Stimulated activated naive CD4-positive, alpha-beta T cell (primary cell): Measurements from ENCODE around the gene SGCA.

ENCODE experiments used
- DNase-seq, 6 experiments: peaks; one replicate each; lab custom pipeline; 2025; lab: John Stamatoyannopoulos, UW

The SGCA gene

GRCh38 chr17:50166518-50167181 is 845 bp downstream of the SGCA start:
- no peak for DNase-seq

GRCh38 chr17:50167371-50167770 is 1.6 kb downstream of the SGCA start:
- no peak for DNase-seq

GRCh38 chr17:50168319-50168718 is 2.5 kb downstream of the SGCA start:
- no peak for DNase-seq

DNA sequence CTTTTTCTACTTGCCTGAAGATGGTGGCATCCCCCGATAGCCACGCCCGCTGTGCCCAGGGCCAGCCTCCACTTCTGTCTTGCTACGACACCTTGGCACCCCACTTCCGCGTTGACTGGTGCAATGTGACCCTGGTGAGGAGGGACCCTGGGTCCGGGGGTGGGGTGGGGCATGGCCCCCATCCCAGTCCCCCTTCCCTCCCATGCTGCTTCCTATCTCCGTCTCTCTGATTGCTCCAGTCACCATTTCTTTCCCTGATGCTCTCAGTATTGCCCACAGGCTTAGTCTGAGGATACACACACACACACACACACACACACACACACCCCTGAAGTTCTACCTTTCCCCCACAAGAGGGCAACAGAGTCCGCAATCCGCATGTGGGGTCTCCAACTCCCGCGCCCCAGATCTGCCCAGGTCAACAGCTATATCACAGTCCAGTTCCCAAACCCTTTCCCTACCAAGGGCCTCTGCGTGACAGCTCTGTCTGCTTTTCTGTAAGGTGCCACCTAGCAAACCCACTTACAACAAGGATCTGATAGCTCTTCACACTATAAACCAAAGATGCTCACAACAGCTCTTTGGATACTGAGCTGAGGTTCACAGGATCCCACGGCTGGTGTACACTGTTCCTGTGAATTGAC is 3.4 kb downstream of the SGCA start:
- peak; percentile 48 to 86 (median 76) for DNase-seq

DNA sequence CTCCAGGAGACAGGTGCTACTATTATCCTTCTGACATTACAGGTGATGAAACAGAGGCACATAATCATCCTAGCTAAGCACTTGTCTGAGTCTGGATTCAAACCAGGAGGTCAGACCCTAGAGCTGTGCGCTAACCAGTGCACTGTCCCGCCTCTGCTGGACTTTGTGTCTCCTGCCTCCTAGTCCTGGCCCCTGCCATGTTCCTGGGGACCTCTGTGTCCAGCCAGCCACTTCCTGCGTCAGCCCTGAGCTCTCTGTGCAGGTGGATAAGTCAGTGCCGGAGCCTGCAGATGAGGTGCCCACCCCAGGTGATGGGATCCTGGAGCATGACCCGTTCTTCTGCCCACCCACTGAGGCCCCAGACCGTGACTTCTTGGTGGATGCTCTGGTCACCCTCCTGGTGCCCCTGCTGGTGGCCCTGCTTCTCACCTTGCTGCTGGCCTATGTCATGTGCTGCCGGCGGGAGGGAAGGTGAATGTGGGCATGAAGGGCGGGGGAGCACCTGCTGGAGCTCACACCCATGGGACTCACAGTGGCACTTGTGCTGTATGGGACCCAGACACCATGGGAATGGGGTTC is 4.2 kb downstream of the SGCA start:
- no peak for DNase-seq

DNA sequence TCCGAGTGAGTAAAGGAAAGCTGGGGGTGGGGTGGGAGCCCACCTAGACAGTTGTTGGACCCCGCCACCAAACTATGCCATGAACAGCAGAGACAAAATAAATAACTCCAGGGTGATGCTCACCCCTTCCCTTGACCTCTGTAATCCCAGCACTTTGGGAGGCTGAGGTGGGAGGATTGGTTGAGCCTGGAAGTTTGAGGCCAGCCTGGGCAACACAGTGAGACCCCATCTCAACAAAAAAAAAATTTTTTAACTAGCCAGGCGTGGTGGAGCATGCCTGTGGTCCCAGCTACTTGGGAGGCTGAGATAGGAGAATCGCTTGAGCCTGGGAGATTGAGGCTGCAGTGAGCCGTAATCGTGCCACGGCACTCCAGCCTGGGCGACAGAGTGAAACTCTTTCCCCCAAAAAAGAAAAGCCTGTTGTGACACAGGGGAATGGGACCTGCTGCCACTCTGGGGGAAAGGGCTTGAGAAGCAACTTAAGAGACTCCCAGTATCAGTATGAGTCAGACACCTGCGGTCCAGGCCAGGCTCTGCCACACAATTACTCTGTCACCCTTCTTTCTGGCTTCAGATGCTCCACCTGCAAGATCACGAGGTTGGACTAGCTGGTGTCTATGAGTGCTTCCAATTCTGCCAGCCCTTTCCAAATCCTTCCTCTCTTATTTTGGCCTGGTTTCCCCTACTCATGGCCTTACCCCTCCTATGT is 5.0 kb downstream of the SGCA start:
- DNase-seq: no peak

GRCh38 chr17:50171371-50172071 is 5.7 kb downstream of the SGCA start:
- no peak for DNase-seq

GRCh38 chr17:50172130-50172529 is 6.3 kb downstream of the SGCA start:
- DNase-seq: no peak

DNA sequence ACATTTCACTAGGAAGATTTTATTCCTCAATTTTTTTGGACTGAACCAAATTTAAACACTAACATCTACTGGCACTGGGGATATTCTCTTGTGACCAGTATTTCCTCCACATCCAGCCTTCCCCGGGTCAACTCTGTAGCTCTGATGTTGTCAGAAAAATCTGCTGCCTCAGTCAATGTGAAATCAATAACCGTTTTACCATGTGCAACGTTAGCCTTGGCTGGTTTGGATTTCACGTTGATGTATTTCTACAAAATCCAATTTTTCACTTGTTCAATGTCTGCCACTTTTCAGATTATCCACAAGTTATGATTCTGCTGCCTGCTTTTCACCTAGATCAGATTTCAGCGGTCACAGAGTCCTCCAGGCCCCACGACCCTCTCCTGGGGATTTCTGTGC is 7.1 kb downstream of the SGCA start:
- DNase-seq: no peak

GRCh38 chr17:50173335-50173941 is 7.6 kb downstream of the SGCA start:
- no peak for DNase-seq

DNA sequence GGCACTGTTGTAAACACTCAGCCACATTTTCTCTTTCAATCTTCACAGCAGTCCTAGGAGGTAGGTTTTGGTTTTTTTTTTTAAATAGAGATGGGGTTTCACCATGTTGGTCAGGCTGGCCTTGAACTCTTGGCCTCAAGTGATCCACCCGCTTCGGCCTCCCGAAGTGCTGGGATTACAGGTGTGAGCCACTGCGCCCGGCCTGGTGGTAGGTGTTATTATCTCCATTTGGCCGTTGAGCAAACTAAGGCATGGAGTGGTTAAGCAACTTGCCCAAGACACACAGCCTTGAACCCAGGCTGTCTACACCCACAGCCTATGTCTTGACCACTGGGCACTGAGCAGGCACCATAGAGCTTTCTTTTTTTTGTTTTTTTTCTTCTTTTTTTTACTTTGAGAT is 8.6 kb downstream of the SGCA start:
- no peak for DNase-seq

- no peak for DNase-seq
Observed at GRCh38 chr17:50175035-50175807, 9.4 kb downstream of the SGCA start.

- DNase-seq: no peak
Observed at GRCh38 chr17:50176559-50177357, 11.0 kb downstream of the SGCA start.

DNA sequence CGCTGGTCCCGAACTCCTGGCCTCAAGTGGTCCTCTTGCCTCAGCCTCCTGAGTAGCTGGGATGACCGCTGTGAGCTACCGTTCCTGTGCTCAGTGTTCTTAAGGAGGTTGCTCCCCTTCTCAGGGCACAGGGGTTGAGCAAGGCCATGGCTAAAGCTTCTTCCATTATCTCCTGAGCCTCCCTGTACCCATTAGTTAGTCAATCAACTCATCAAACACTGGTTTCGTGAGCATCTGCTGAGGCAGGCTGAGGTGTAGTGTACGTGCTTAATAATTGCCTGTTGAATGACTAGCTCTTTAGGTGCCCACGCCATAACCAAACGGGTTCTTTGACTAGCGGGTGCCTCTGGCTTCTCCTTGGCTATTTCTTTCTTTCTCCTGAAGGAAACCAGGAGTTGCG is 11.7 kb downstream of the SGCA start:
- DNase-seq: no peak

DNA sequence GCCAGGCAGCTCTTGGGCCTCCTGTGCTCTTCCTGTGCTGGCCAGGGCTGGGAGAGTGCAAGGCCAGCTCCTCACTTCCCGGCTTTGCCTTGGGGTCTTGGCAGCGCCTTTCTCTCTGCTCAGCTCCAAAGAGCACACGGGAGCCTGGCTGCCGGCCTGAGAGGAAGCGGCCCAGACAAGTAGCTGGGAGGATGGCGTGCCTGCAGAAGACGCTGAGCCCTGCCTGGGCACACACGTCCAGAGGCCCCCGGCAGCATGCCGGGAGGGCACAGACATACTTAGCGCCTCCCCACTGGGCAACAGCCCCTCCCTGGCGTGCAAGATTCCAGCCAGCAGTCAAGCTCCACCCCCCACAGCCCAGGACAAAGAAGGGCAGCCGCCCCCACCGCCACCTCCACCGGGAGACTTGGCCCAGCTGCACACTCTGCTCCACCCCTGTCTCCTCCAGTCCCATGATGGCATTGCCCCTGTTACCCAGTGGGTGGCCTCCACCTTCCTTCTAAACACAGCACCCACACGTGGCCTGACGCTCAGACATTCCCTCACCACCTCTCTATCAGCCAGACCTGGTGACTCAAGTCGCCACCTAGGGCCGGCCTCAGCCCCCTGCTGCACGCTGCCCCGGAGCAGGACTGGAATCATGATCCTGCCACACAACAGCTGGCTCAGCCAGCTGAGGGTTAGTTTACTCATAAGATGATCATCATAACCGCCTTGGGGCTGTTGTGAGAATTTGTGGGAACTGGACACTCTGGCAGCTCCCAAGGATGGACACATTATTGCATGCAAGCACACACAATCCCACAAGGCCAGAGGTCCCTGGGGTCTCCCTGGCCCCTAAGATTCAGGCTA is 12.4 kb downstream of the SGCA start:
- DNase-seq: peak in 3 of 6 experiments; percentile 11 to 35 (median 25)

DNA sequence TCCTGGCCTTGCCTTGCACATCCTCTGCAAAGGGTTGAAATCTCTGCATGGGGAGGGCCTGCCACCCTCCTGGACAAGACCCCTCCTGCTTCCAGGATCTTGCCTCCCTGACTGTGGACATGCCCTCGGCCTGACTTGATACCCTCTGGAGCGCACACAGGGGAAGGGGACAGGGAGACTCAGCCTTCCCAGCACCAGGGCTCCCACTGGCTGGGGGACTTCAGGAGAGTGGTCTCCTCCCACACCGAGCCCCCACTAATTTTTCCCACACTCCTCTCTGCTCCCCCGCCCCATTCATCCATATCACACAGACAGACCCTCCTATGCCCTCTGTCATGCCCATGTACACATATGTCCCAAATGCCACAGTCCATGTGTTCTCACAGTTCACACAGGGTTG is 14.3 kb downstream of the SGCA start:
- no peak for DNase-seq

DNA sequence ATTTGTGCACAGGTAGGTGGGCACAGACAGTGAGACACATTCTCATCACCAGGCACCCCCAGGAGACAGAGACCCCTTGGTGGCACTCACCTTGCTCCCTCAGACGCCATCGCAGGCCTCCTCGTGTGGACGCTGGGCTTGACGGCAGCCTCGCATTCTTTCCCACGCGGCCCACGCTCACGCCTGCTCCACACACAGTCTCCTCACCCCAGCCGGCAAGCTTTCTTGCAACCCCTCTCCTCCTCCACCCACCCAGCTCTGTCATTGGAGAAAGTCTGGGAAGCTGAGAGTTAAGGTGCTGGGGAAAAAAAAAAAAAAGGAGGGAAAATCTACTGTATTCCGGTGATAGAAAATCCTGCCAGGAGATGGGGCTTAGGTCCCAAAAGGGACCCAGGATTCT is 14.8 kb downstream of the SGCA start:
- no peak for DNase-seq

DNA sequence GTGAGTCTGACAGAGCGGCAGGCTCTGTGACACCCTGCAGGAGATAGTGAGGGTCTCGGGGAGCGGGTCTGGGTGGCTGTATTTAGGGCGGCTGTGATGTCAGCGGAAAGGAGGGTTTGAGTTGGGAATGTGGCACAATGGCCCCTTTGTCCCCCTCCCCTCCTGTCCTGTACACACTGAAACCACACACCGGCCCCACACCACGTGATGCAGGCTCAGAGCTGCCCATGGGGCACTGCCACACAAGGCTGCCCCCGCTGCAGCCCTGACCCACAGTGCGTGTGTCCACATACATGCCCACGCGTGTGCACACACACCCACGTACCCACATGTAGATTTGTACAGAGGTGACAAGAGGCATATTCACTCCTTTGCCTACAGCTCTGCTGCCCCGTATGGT is 15.3 kb downstream of the SGCA start:
- DNase-seq: no peak
